ENCODE data around the gene FMN1. TPM values are rescaled to one million over a fixed set of nuclear protein-coding genes. Genes with fewer than 3 reads are reported as not detected.

The FMN1 gene
- total RNA-seq, 2 donors from 2014 or later, result 26.9 to 27.5 TPM

DNA sequence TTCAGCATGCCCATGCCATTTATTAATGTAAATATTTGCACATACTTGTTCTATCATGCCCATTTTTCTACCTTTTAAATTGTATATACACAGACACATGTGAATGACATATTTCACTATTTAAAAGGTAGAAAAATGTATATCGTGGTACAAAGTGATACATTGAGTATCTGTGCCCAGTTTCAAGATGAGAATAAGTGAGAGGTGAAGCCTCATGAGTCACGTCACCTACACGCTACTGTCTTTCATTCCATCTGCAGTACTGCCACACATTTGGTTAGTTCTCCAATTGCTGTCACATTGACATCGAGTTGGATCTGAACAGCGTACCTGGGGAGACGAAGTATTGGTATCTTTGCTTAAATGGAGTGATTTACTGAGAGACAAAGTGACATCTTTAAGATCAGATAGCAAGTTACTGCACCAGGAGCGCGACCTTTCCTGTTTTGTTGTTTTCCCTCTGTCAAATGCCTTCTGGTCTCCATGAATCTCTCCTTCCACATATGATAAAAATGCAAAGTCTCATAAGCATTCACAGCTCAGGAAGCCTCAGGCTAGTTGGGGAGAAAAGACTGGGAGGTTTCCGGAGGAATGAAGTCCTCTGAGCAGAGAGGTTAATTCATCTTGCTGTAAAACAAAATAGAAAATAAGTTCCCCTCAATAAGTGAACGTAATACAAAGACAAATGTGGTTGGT, 464.7 kb downstream of the FMN1 start:
- H3K27ac ChIP-seq, result no peak overlapping the region
- no peaks in the 10 kb centered on the region for H3K36me3 ChIP-seq
- no peak overlapping the region for H3K4me3 ChIP-seq
- H3K9me3 ChIP-seq, result peaks cover 2% of the 10 kb centered on the region
- no peaks in the 10 kb centered on the region for H3K27me3 ChIP-seq (replicated peaks; ENCODE audit: insufficient read depth)
- ATAC-seq (ENCODE audit: insufficient number of reproducible peaks, low FRiP score, low read depth) (no peak), DNase-seq (ENCODE audit: low spot score) (no peak)
- no peaks in the 10 kb centered on the region for H3K4me1 ChIP-seq (ENCODE audit: control insufficient read depth in 1 of 2, low read depth in 2 of 2)
- TF ChIP-seq CTCF (IDR thresholded peaks at IDR 0.05), result no peak

DNA sequence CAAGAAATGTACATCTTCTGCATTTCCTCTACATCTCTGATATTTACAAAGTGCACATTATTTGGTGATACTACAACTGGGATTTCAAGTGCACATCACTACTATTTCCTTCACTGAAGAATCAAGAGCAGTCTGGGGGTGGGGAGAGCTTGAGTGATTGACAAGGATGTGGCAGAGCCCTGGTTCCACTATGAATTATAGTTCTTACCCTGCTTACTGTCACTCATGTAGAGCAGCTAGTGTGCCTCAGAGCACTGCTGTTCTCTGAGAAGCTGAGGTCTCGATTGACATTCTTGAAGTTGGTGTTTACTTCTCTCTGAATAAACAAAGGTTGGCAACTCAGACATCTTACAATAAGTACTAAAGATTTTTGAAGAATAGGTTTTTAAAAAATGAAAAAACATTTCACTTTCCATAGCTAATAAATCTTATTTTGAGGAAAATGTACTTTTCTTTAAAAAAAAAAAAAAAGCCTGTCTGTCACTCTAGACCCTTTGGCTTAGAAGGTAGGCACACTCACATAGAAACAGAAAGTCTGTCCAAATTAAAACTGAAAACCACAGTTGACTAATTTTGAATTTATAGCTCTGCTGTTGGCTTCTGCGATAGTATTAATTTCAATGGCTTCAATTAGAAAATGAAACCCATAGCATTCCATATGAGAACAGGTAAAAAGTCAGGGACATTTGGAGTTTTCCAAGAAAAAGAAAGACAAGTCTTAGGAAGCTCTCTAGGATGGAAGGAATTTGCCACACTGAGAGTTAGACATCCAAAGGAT, 471.2 kb downstream of the FMN1 start:
- DNase-seq (ENCODE audit: low spot score) (no peak), ATAC-seq (ENCODE audit: insufficient number of reproducible peaks, low FRiP score, low read depth) (no peak)
- Histone ChIP-seq H3K27ac (no peak overlapping the region), H3K4me3 (no peak overlapping the region), H3K27me3 (replicated peaks; ENCODE audit: insufficient read depth) (no peaks in the 10 kb centered on the region), H3K4me1 (ENCODE audit: control insufficient read depth in 1 of 2, low read depth in 2 of 2) (peaks cover 4 to 10% of the 10 kb centered on the region in 2 donors), H3K9me3 (peaks cover 2% of the 10 kb centered on the region), H3K36me3 (no peaks in the 10 kb centered on the region)
- no peak for TF ChIP-seq CTCF (IDR thresholded peaks at IDR 0.05)

DNA sequence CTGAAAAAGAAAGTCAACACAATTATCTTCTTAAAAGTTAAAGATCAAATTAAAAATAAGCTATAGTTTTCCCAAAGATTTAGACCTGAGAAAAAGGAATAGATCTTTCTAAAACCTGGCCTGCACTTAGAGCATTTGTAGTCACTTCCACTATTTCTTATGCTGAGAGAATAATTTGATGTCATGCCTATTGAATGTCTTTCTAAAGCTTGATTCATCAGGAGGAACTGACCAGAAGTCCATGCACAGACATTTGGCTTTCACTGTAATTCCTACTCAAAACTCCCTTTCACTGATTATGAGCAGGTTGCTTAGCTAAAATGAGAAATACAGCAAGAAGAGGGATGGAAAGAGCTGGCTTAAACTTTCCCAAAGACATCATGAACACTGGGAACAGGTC, 472.4 kb downstream of the FMN1 start:
- H3K27ac ChIP-seq, result no peak overlapping the region
- H3K4me3 ChIP-seq, result no peak overlapping the region
- TF ChIP-seq CTCF (IDR thresholded peaks at IDR 0.05), result no peak
- DNase-seq (ENCODE audit: low spot score) (no peak), ATAC-seq (ENCODE audit: insufficient number of reproducible peaks, low FRiP score, low read depth) (no peak)
- peaks cover 4% of the 10 kb centered on the region for H3K27me3 ChIP-seq (replicated peaks; ENCODE audit: insufficient read depth)
- no peaks in the 10 kb centered on the region for H3K36me3 ChIP-seq
- H3K4me1 ChIP-seq (ENCODE audit: control insufficient read depth in 1 of 2, low read depth in 2 of 2), result peaks cover 14 to 23% of the 10 kb centered on the region in 2 donors
- H3K9me3 ChIP-seq, result peaks cover 2% of the 10 kb centered on the region

DNA sequence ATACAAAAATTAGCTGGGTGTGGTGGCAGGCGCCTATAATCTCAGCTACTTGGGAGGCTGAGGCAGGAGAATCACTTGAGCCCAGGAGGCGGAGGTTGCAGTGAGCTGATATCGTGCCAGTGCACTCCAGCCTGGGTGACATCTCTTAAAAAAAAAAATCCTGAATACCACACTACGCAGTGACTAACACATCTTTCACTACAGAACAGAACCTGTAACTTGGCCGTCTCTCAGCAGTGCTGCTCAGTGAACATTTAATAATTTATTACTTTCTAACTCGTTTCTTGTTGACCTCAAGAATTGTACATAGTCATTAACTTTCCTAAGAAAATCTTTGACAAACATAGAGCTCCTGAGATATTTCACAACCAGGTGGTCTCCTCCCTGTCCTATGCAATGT, 472.9 kb downstream of the FMN1 start:
- Histone ChIP-seq H3K4me3 (no peak overlapping the region), H3K4me1 (ENCODE audit: control insufficient read depth in 1 of 2, low read depth in 2 of 2) (peaks cover 15 to 25% of the 10 kb centered on the region in 2 donors), H3K27ac (no peak overlapping the region), H3K27me3 (replicated peaks; ENCODE audit: insufficient read depth) (peaks cover 8% of the 10 kb centered on the region), H3K9me3 (peaks cover 2% of the 10 kb centered on the region), H3K36me3 (no peaks in the 10 kb centered on the region)
- no peak for ATAC-seq (ENCODE audit: insufficient number of reproducible peaks, low FRiP score, low read depth)
- no peak for TF ChIP-seq CTCF (IDR thresholded peaks at IDR 0.05)
- DNase-seq (ENCODE audit: low spot score), result no peak
